Muscle of leg (tissue), 16 donors: ENCODE results near the gene VCX2. TPM values are rescaled to one million over a fixed set of nuclear protein-coding genes. Genes with fewer than 3 reads are reported as not detected.
"Not testable (repeated sequence)": the region's sequence is repeated elsewhere in the genome, so short reads cannot be mapped to it uniquely, and the experiment has no call there.

Source experiments
- DNase-seq: peaks from one replicate; pipeline ENCODE4 v3.0.0; 2013
- H3K27ac ChIP-seq: one replicate; pipeline ENCODE4 v1.5.1; 2013; ENCODE audit warnings: mild to moderate bottlenecking, low read length, control low read depth
- H3K27me3 ChIP-seq: one replicate; pipeline ENCODE4 v1.6.1; 2013; ENCODE audit warnings: low read length; ENCODE audit not compliant: control insufficient read depth, insufficient read depth
- H3K36me3 ChIP-seq: one replicate; pipeline ENCODE4 v1.6.1; 2013; ENCODE audit warnings: low read length; ENCODE audit not compliant: control insufficient read depth, insufficient read depth
- H3K4me1 ChIP-seq: one replicate; pipeline ENCODE4 v1.6.1; 2013; ENCODE audit warnings: low read length; ENCODE audit not compliant: control insufficient read depth, insufficient read depth
- H3K4me3 ChIP-seq: one replicate; pipeline ENCODE4 v1.5.1; 2013; ENCODE audit warnings: low read length, control low read depth
- H3K9me3 ChIP-seq: replicated peaks from 2 replicates; pipeline ENCODE4 v1.6.1; 2013; ENCODE audit warnings: low read depth, low read length; ENCODE audit not compliant: control insufficient read depth
- WGBS: methylation state at CpG from one replicate; pipeline ENCODE4 v1.1.5; 2013; ENCODE audit warnings: missing lambda C conversion rate; ENCODE audit not compliant: insufficient coverage; 5-methylcytosine and 5-hydroxymethylcytosine counted together
- long read RNA-seq, 11 donors: transcript quantifications; one replicate each; lab custom pipeline, GENCODE V29; 2026
- polyA plus RNA-seq, 8 donors: library from polyadenylated mRNA; unstranded; fragments of 120-200 nt; gene quantifications; one replicate each; pipeline versions ENCODE4 v1.2.1 to v1.2.3, GENCODE V29; 2013; ENCODE audit warnings: inconsistent platforms in 1 of 8, low replicate concordance in 1 of 8; ENCODE audit not compliant: insufficient read length in 8 of 8, insufficient read depth in 1 of 8
- total RNA-seq: library from RNA; stranded (reverse); fragments of 120-200 nt; gene quantifications from one replicate; pipeline ENCODE4 v1.2.4, GENCODE V29; 2013

Gene VCX2
- not detected for total RNA-seq
- not detected for polyA plus RNA-seq
- long read RNA-seq, donor 1 = 0 reads
- long read RNA-seq, donor 2 = 0 reads
- long read RNA-seq, donor 3 = 0 reads
- long read RNA-seq, donor 4 = 0 reads
- long read RNA-seq, donor 5 = 0 reads
- long read RNA-seq, donor 6 = 0 reads
- long read RNA-seq, donor 7 = 0 reads
- long read RNA-seq, donor 8 = 0 reads
- long read RNA-seq, donor 9 = 0 reads
- long read RNA-seq, donor 10 = 0 reads
- long read RNA-seq, donor 11 = 0 reads

- H3K4me1 ChIP-seq, H3K27ac ChIP-seq, H3K36me3 ChIP-seq, H3K4me3 ChIP-seq, DNase-seq, H3K9me3 ChIP-seq, H3K27me3 ChIP-seq: not testable (repeated sequence)
- WGBS = no CpG with 5 or more reads among the region's 3 CpGs
Observed at GRCh38 chrX:8171169-8171568, at the start of gene VCX2. VCX2 (minus strand) TSS chrX:8171267; CDS start chrX:8170643, 624 bp downstream.

- Histone ChIP-seq H3K4me3 (no peak overlapping the region), H3K27ac (no peak overlapping the region), H3K27me3 (peaks cover 11% of the 10 kb centered on the region), H3K9me3 (no peaks in the 10 kb centered on the region), H3K4me1 (no peaks in the 10 kb centered on the region), H3K36me3 (no peaks in the 10 kb centered on the region)
- no peak for DNase-seq
- 60% methylated on average over 4 of the region's 4 CpGs for WGBS
Observed at GRCh38 chrX:8204943-8205342, 33.9 kb upstream of the VCX2 start.

DNA sequence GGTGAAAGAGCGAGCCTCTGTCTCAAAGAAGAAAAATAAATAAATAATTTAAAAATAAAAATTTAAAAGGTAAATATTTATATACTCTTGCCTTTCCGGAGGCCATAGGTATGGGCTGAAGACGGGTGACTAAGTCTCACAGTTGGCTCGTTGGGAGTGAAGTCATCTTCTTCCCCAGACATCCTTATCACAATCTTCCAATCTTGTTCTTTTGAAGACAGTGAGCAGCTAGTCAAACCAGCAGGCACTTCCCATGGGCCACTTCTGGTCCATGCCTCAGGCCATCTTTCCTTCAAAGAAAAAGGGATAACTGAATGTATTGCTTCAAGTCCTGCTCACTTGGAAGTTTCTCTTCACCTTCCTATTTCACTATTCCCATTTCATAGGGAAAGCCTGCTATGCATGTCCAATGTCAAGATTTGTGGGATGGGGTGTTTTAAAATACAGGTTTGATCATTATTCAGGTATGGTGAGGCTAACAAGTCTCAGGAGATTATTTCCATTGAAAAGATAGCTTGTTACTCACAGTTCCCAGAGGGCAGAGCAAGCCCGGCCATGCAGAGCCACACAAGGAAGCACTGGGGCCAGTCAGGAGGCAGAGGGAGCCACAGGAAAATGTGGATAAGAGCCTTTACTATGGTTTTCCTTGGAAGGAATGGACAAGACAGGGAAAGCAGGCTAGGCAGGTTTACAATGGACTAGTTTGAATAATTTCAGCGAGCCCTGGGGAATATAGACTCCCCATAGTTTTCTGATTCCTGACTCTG is 33.3 kb upstream of the VCX2 start:
- H3K36me3 ChIP-seq = no peaks in the 10 kb centered on the region
- no peak overlapping the region for H3K4me3 ChIP-seq
- WGBS = 73% methylated on average over 2 of the region's 6 CpGs
- H3K4me1 ChIP-seq = no peaks in the 10 kb centered on the region
- H3K9me3 ChIP-seq = no peaks in the 10 kb centered on the region
- H3K27ac ChIP-seq = no peak overlapping the region
- H3K27me3 ChIP-seq = peaks cover 11% of the 10 kb centered on the region
- no peak for DNase-seq

DNA sequence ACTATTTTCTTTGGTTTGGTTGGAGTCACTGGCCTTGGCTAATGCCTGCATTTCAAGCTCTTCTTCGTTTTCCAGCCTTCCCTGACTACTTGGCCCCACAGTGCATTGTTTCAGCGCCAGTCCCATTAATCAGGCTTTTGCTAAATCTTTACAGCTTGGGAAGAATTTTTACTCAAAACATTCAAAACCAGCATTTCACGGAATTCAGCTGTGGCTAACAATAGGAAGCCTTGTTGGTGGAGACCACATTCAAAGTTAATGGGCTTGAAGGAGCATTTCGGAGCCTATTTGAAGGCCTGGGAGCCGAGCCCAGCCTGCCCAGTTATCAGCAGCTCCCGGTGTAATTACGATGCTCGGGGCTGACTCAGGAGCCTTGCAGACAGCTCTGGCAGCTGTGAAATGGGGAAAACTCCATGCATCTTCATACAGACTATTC is 30.8 kb upstream of the VCX2 start:
- DNase-seq = peak; percentile 26
- Histone ChIP-seq H3K4me1 (no peaks in the 10 kb centered on the region), H3K9me3 (no peaks in the 10 kb centered on the region), H3K36me3 (no peaks in the 10 kb centered on the region), H3K27me3 (peaks cover 11% of the 10 kb centered on the region), H3K4me3 (no peak overlapping the region), H3K27ac (no peak overlapping the region)
- 28% methylated on average over 6 of the region's 8 CpGs for WGBS

DNA sequence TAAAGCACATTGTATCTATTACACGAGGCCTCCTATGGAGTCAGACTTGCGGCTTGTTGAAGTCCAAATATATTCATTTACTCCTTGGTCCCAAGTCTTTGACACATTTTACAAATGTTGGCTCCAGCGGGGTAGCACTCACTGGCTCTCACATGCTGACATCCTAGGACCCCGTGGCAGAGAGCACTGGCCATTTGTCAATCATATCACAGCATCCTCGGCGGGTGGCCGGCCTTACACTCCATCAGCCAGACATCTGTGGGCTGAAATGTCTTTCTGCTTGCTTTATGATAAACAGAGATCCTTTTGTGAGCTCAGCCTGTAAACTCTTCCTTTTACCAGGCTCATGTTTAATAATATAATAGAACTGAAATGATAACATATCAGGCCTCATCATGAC is 25.7 kb upstream of the VCX2 start:
- peaks cover 2% of the 10 kb centered on the region for H3K9me3 ChIP-seq
- no peaks in the 10 kb centered on the region for H3K36me3 ChIP-seq
- WGBS = 85% methylated on average over 4 of the region's 7 CpGs
- H3K4me3 ChIP-seq = no peak overlapping the region
- H3K27me3 ChIP-seq = peaks cover 6% of the 10 kb centered on the region
- DNase-seq = no peak
- no peak overlapping the region for H3K27ac ChIP-seq
- no peaks in the 10 kb centered on the region for H3K4me1 ChIP-seq

DNA sequence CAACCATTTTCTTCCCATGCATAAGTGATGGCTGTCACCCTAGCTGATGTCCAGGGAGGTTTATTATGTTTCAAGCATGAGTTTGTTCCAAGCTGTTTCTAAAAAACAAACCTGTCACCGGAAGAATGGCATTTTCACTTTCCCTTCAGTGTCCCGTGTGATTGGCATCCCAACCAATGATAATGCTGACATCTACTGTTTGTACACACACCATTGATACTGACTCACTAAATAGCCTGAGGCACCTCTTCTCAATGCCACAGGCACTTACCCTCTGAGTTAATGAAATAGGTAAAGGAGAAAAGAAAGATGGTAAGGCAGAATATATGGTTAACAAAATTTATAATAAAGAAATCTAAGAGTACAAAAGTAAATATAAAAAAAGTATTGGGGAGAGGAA is 23.1 kb upstream of the VCX2 start:
- peaks cover 8% of the 10 kb centered on the region for H3K27me3 ChIP-seq
- no peak overlapping the region for H3K27ac ChIP-seq
- H3K4me1 ChIP-seq = no peaks in the 10 kb centered on the region
- H3K9me3 ChIP-seq = peaks cover 2% of the 10 kb centered on the region
- H3K36me3 ChIP-seq = no peaks in the 10 kb centered on the region
- WGBS = 76% methylated on average over 2 of the region's 2 CpGs
- DNase-seq = no peak
- H3K4me3 ChIP-seq = no peak overlapping the region

DNA sequence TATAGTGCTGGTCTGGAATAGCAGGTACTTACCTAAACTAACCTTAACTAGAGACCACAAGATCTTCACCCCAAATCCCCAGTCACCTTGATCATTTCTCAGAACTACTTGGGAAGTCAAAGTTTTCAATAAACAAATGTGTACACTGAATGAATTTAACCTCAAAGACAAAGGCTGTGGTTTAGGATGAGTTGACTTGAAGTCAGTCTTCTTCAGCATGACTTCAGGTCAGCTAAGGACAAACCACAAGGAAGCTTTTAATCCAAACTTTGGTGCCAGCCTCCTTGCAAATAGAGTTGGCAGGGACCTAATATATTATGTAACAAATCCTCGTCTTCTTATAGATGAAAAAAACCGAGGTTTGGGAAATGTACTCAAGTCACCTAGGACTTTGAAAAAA is 21.2 kb upstream of the VCX2 start:
- DNase-seq = no peak
- Histone ChIP-seq H3K4me3 (no peak overlapping the region), H3K4me1 (no peaks in the 10 kb centered on the region), H3K36me3 (no peaks in the 10 kb centered on the region), H3K9me3 (peaks cover 2% of the 10 kb centered on the region), H3K27ac (no peak overlapping the region), H3K27me3 (peaks cover 10% of the 10 kb centered on the region)
- WGBS = no CpG with 5 or more reads among the region's 2 CpGs

GRCh38 chrX:8191022-8191421 is 20.0 kb upstream of the VCX2 start:
- Histone ChIP-seq H3K27me3 (peaks cover 7% of the 10 kb centered on the region), H3K4me1 (no peaks in the 10 kb centered on the region), H3K36me3 (no peaks in the 10 kb centered on the region), H3K4me3 (no peak overlapping the region), H3K9me3 (peaks cover 2% of the 10 kb centered on the region), H3K27ac (no peak overlapping the region)
- WGBS = 90% methylated on average over 6 of the region's 8 CpGs
- DNase-seq = no peak

DNA sequence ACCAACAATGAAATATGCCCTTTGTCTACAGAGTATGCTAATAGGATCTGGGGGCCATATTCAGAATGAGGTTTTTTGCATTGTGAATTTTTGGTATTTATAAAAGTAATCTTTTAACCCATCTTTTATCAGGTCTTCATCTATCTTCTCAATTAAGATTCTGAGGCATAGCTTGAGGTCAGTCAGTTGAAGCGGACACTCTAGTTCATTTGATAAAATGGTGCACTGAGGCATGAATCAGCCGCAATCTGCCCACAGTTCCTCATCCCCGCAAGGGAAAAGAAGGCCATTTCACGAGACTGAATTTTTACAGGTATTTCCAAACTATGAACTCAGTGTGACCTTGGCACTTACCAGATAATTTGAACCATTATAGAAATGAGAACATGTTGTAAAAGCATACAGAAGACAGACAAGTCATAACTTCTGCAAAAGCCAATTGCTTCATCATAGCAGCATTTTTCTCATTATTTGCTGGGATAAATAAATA is 19.3 kb upstream of the VCX2 start:
- no peaks in the 10 kb centered on the region for H3K36me3 ChIP-seq
- DNase-seq = no peak
- H3K9me3 ChIP-seq = peaks cover 2% of the 10 kb centered on the region
- H3K27me3 ChIP-seq = peaks cover 5% of the 10 kb centered on the region
- 88% methylated on average over 4 of the region's 4 CpGs for WGBS
- H3K27ac ChIP-seq = no peak overlapping the region
- H3K4me1 ChIP-seq = no peaks in the 10 kb centered on the region
- no peak overlapping the region for H3K4me3 ChIP-seq

GRCh38 chrX:8189096-8189830 is 18.2 kb upstream of the VCX2 start:
- no peak for DNase-seq
- Histone ChIP-seq H3K27me3 (peaks cover 5% of the 10 kb centered on the region), H3K27ac (no peak overlapping the region), H3K9me3 (peaks cover 2% of the 10 kb centered on the region), H3K4me1 (no peaks in the 10 kb centered on the region), H3K4me3 (no peak overlapping the region), H3K36me3 (no peaks in the 10 kb centered on the region)
- 89% methylated on average over 2 of the region's 6 CpGs for WGBS
